Erythroblast (primary cell): ENCODE data around the gene CFD.

Experiments used
- GATA1 ChIP-seq: IDR thresholded peaks from 2 replicates; pipeline ENCODE4 v1.6.1; 2011; ENCODE audit warnings: low read depth, mild to moderate bottlenecking, control low read depth, low read length, moderate library complexity
- POLR2A ChIP-seq: IDR thresholded peaks from 2 replicates; pipeline ENCODE4 v1.6.1; 2011; ENCODE audit warnings: mild to moderate bottlenecking, low read length

- TF ChIP-seq POLR2A (no peak), GATA1 (no peak)
These were observed 3.3 kb downstream of the CFD start for GRCh38 chr19:862581-863314.
